ENCODE measurements around the gene SPEN. TPM values are rescaled to one million over a fixed set of nuclear protein-coding genes. Genes with fewer than 3 reads are reported as not detected.

SPEN gene
- total and polyA plus RNA-seq, 9 of the 15 experiments (the other 6 are each of a cell fraction or from before 2014, with no cell fraction given) = 5.7 to 87.5 (median 27.2) TPM

DNA sequence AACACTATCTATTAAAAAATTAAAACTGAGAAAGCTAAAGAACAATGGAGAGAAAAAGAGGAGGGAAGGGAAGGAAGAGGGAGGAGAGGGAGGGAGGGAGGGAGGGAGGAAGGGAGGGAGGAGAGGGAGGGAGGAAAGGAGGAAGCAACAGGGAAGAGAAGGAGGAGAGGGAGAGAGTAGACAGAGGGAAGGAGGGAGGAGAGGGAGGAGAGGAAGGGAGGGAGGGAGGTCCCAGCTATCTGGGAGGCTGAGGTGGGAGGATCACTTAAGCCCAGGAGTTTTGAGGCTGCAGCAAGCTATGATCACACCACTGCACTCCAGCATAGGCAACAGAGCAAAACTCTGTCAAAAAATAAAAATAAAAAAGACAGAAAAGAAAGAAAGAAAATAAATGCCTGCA, 111.9 kb downstream of the SPEN start (continued):
- TF ChIP-seq OTX1 (CRISPR knock-in tag; IDR thresholded peaks at IDR 0.05) = no peak

DNA sequence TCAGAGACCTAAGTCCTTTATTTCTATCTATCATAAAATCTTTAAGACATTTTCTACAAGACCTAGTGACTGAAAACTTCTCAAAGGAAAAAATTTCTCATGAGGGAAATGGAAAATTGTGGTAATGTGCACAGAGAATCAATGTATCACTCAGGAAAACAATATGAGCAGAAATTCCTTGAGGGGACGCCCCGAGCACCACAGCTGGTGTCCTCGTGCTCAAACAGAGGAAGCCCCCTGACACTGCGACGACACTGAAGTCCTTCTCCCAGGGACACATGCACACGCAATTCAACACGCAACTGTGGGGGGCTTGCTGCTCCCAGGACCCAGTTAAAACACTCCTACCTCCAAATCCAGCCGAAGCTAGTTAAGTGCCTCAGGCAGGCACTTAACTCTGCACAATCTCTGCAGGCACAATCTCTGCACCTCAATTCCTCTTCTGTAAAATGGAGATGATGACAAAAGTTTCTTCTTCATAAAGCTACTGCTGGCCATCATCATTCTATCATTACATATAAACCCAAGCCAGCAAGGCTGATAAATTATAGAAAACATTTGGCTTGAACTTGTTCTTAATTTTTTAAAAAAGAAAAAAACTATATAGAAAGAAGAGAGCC, 112.4 kb downstream of the SPEN start:
- 76% methylated on average over 8 of the region's 8 CpGs for WGBS (ENCODE audit: insufficient coverage, low coverage, missing lambda C conversion rate)

More for the DNA sequence above, 112.4 kb downstream of the SPEN start:
- H4K20me1 ChIP-seq (replicated peaks; ENCODE audit: control insufficient read depth, insufficient read depth, low read length) = no peaks in the 10 kb centered on the region
- CTCF ChIA-PET (ENCODE audit: low intra/inter-chr PET ratio) = interaction anchor here (0.6 to 1.4 kb wide), 2 partner anchors 128 to 157 kb away, joined by 3 read pairs; no protein-coding TSS in a partner anchor
- H3K27ac ChIP-seq (ENCODE audit: extremely low read depth, low read depth, low read length) = no peak overlapping the region
- ATAC-seq (no peak), FAIRE-seq (no peak), DNase-seq (ENCODE audit: extremely low read depth in 1 of 4, low spot score in 3 of 4) (no peak)
- H3K79me2 ChIP-seq (ENCODE audit: control insufficient read depth, insufficient read depth, low read length) = peaks cover 64% of the 10 kb centered on the region
- H3K4me1 ChIP-seq (replicated peaks in 1 of 2; ENCODE audit: control insufficient read depth in 2 of 2, insufficient read depth in 2 of 2, low read length in 2 of 2) = peaks cover 7 to 15% of the 10 kb centered on the region in 2 experiments; a peak in 4 of 5 replicates
- in situ Hi-C loops (cut with MboI) (no loop called here), intact Hi-C loops (cut with micrococcal nuclease) (no loop called here)
- H3K9me3 ChIP-seq (replicated peaks; ENCODE audit: control insufficient read depth, insufficient read depth, low read depth, low read length) = no peaks in the 10 kb centered on the region
- POLR2A ChIA-PET = interaction anchor here (0.7 to 1.9 kb wide), 7 partner anchors 9 to 127 kb away, joined by 3 to 7 read pairs (median 4); partner anchors contain the start of gene ZBTB17
- H3K9ac ChIP-seq (ENCODE audit: insufficient read depth in 1 of 2, low read depth in 2 of 2, low read length in 2 of 2) = no peak overlapping the region
- H3K27me3 ChIP-seq (ENCODE audit: control insufficient read depth in 2 of 2, insufficient read depth in 2 of 2, low read length in 2 of 2) = no peaks in the 10 kb centered on the region
- no peak overlapping the region for H3K4me2 ChIP-seq (ENCODE audit: insufficient read depth, low read length)
- peaks cover 20% of the 10 kb centered on the region; the same call in 1 of the 3 replicates for H3K36me3 ChIP-seq (ENCODE audit: control insufficient read depth, insufficient read depth, low read length)
- no peak overlapping the region for H2AFZ ChIP-seq (ENCODE audit: low read depth, low read length)
- no peak for TF ChIP-seq KDM5B (IDR thresholded peaks at IDR 0.05; ENCODE audit: insufficient replicate concordance, low read depth, low read length)
- TF ChIP-seq, protein P1, sequence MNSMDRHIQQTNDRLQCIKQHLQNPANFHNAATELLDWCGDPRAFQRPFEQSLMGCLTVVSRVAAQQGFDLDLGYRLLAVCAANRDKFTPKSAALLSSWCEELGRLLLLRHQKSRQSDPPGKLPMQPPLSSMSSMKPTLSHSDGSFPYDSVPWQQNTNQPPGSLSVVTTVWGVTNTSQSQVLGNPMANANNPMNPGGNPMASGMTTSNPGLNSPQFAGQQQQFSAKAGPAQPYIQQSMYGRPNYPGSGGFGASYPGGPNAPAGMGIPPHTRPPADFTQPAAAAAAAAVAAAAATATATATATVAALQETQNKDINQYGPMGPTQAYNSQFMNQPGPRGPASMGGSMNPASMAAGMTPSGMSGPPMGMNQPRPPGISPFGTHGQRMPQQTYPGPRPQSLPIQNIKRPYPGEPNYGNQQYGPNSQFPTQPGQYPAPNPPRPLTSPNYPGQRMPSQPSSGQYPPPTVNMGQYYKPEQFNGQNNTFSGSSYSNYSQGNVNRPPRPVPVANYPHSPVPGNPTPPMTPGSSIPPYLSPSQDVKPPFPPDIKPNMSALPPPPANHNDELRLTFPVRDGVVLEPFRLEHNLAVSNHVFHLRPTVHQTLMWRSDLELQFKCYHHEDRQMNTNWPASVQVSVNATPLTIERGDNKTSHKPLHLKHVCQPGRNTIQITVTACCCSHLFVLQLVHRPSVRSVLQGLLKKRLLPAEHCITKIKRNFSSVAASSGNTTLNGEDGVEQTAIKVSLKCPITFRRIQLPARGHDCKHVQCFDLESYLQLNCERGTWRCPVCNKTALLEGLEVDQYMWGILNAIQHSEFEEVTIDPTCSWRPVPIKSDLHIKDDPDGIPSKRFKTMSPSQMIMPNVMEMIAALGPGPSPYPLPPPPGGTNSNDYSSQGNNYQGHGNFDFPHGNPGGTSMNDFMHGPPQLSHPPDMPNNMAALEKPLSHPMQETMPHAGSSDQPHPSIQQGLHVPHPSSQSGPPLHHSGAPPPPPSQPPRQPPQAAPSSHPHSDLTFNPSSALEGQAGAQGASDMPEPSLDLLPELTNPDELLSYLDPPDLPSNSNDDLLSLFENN (IDR thresholded peaks at IDR 0.05; ENCODE audit: low read depth in 2 of 2, low read length in 2 of 2) = no peak
- TF ChIP-seq KDM1A (IDR thresholded peaks at IDR 0.05) = peak; percentile 80 to 86
- TF ChIP-seq, protein P2, sequence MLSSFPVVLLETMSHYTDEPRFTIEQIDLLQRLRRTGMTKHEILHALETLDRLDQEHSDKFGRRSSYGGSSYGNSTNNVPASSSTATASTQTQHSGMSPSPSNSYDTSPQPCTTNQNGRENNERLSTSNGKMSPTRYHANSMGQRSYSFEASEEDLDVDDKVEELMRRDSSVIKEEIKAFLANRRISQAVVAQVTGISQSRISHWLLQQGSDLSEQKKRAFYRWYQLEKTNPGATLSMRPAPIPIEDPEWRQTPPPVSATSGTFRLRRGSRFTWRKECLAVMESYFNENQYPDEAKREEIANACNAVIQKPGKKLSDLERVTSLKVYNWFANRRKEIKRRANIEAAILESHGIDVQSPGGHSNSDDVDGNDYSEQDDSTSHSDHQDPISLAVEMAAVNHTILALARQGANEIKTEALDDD (IDR thresholded peaks at IDR 0.05) = no peak
- no peak for TF ChIP-seq ZC3H4 (CRISPR knock-in tag; IDR thresholded peaks at IDR 0.05; ENCODE audit: borderline replicate concordance)
- 0 out of 4 replicates have a peak, but pooled peaks of 1 of the 2 experiments have one; percentile 32 for TF ChIP-seq RCOR1 (IDR thresholded peaks at IDR 0.05; ENCODE audit: borderline replicate concordance in 1 of 2, low read depth in 2 of 2, low read length in 2 of 2)
- no peak for TF ChIP-seq U2AF1 (optimal IDR thresholded peaks at IDR 0.05; ENCODE audit: low read depth, low read length)
- peak; percentile 68; the same call in 1 of the 2 replicates for TF ChIP-seq PHF21A (IDR thresholded peaks at IDR 0.05; ENCODE audit: borderline replicate concordance, low read depth)
- no TSS peak for BruUV-seq (replicated peaks)
- no peaks in the 10 kb centered on the region for H3K9me1 ChIP-seq (ENCODE audit: control insufficient read depth, insufficient read depth, low read length)
- H3K4me3 ChIP-seq = no peak overlapping the region

Data from K562 (cell line).